Body of pancreas (tissue), 4 donors: ENCODE data around the gene OR8J3.

Experiments used
- POLR2A ChIP-seq, 3 donors: fragments of 450-650 bp; IDR thresholded peaks; one replicate each; pipeline ENCODE4 v1.6.1; 2016; ENCODE audit warnings: antibody characterized with exemption in 3 of 3, mild to moderate bottlenecking in 2 of 3
- TF ChIP-seq, protein P1 (sequence below), 7 experiments: fragments of 450-650 bp in 4 of 7; fragments of 200-600 bp in 3 of 7; sonication (generic) in 3 of 7; IDR thresholded peaks; one replicate each; pipeline ENCODE4 v1.5.1; 2016 to 2019; ENCODE audit warnings: antibody characterized with exemption in 7 of 7

DNA sequence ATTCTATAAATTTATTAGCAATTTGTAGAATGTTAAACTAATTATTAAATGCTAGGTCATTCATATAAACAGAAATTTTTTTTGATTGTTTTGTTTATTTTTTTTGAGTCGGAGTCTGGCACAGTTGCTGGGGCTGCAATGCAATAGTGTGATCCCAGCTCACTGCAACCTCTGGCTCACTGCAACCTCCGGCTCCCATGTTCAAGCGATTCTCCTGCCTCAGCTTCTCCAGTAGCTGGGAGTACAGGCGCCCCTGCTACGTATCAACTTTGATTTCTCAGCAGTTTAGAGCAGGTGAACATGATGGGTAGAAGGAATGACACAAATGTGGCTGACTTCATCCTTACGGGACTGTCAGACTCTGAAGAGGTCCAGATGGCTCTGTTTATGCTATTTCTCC lies 17.9 kb downstream of the OR8J3 start, which contains the start of gene OR8H3:
- TF ChIP-seq, protein P1, sequence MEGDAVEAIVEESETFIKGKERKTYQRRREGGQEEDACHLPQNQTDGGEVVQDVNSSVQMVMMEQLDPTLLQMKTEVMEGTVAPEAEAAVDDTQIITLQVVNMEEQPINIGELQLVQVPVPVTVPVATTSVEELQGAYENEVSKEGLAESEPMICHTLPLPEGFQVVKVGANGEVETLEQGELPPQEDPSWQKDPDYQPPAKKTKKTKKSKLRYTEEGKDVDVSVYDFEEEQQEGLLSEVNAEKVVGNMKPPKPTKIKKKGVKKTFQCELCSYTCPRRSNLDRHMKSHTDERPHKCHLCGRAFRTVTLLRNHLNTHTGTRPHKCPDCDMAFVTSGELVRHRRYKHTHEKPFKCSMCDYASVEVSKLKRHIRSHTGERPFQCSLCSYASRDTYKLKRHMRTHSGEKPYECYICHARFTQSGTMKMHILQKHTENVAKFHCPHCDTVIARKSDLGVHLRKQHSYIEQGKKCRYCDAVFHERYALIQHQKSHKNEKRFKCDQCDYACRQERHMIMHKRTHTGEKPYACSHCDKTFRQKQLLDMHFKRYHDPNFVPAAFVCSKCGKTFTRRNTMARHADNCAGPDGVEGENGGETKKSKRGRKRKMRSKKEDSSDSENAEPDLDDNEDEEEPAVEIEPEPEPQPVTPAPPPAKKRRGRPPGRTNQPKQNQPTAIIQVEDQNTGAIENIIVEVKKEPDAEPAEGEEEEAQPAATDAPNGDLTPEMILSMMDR (IDR thresholded peaks at IDR 0.05) = no peak
- TF ChIP-seq POLR2A (IDR thresholded peaks at IDR 0.05) = no peak
